ENCODE measurements around the gene MT1A.
A peak's percentile ranks its signal among the peaks of the same experiment; 100 is the strongest.

Gene MT1A

DNA sequence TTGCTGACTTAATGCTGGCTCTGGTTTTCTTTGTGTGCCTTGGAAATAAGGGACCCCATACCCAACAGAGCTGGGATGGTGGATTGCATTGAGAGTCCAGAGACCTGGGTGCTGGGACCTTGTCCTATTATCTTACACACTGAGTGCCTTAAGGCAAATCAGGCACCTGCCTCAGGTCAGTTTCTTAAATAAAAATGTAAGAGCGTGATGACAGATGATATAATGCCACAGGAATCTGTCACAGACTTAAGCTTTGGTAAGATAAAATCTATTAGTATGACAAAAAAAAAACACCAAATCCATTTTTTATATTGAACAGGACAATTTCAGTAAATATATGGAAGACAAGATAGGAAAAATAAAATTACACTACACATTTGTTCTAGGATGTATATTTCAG is 1.6 kb downstream of the MT1A start:
- Histone ChIP-seq H3K9me3 (ENCODE audit: control insufficient read depth, insufficient read depth, low read length) (no peaks in the 10 kb centered on the region), H4K20me1 (ENCODE audit: control insufficient read depth, insufficient read depth, low read depth, low read length) (no peaks in the 10 kb centered on the region), H3K27ac (ENCODE audit: low read depth, low read length) (no peak overlapping the region), H3K4me2 (ENCODE audit: low read length) (no peak overlapping the region), H3K4me3 (ENCODE audit: low read length) (no peak overlapping the region), H3K9me2 (replicated peaks; ENCODE audit: control insufficient read depth, low read length) (no peaks in the 10 kb centered on the region), H3F3A (ENCODE audit: control insufficient read depth, insufficient read depth) (no peaks in the 10 kb centered on the region), H3K27me3 (ENCODE audit: control insufficient read depth, low read length) (peaks cover 72% of the 10 kb centered on the region), H3K4me1 (ENCODE audit: control insufficient read depth, low read length) (no peaks in the 10 kb centered on the region), H3K79me2 (ENCODE audit: control insufficient read depth, low read length) (no peaks in the 10 kb centered on the region), H3K36me3 (ENCODE audit: control insufficient read depth, low read length) (no peaks in the 10 kb centered on the region)
- TF ChIP-seq, protein P1, sequence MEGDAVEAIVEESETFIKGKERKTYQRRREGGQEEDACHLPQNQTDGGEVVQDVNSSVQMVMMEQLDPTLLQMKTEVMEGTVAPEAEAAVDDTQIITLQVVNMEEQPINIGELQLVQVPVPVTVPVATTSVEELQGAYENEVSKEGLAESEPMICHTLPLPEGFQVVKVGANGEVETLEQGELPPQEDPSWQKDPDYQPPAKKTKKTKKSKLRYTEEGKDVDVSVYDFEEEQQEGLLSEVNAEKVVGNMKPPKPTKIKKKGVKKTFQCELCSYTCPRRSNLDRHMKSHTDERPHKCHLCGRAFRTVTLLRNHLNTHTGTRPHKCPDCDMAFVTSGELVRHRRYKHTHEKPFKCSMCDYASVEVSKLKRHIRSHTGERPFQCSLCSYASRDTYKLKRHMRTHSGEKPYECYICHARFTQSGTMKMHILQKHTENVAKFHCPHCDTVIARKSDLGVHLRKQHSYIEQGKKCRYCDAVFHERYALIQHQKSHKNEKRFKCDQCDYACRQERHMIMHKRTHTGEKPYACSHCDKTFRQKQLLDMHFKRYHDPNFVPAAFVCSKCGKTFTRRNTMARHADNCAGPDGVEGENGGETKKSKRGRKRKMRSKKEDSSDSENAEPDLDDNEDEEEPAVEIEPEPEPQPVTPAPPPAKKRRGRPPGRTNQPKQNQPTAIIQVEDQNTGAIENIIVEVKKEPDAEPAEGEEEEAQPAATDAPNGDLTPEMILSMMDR (IDR thresholded peaks at IDR 0.05; ENCODE audit: low read depth, low read length, poor library complexity, severe bottlenecking), result no peak
- TF ChIP-seq EZH2phosphoT487 (IDR thresholded peaks at IDR 0.05; ENCODE audit: borderline replicate concordance, low read length), result no peak

- no peaks in the 10 kb centered on the region for H3K79me2 ChIP-seq (ENCODE audit: control insufficient read depth, low read length)
- H3F3A ChIP-seq (ENCODE audit: control insufficient read depth, insufficient read depth), result no peaks in the 10 kb centered on the region
- no peak overlapping the region for H3K4me3 ChIP-seq (ENCODE audit: low read length)
- H3K27ac ChIP-seq (ENCODE audit: low read depth, low read length), result no peak overlapping the region
- no peaks in the 10 kb centered on the region for H3K9me3 ChIP-seq (ENCODE audit: control insufficient read depth, insufficient read depth, low read length)
- H3K4me1 ChIP-seq (ENCODE audit: control insufficient read depth, low read length), result no peaks in the 10 kb centered on the region
- TF ChIP-seq, protein P1 (IDR thresholded peaks at IDR 0.05; ENCODE audit: low read depth, low read length, poor library complexity, severe bottlenecking), result no peak
- TF ChIP-seq EZH2phosphoT487 (IDR thresholded peaks at IDR 0.05; ENCODE audit: borderline replicate concordance, low read length), result no peak
- H4K20me1 ChIP-seq (ENCODE audit: control insufficient read depth, insufficient read depth, low read depth, low read length), result no peaks in the 10 kb centered on the region
- no peaks in the 10 kb centered on the region for H3K36me3 ChIP-seq (ENCODE audit: control insufficient read depth, low read length)
- H3K9me2 ChIP-seq (replicated peaks; ENCODE audit: control insufficient read depth, low read length), result no peaks in the 10 kb centered on the region
- H3K27me3 ChIP-seq (ENCODE audit: control insufficient read depth, low read length), result peaks cover 73% of the 10 kb centered on the region
- H3K4me2 ChIP-seq (ENCODE audit: low read length), result no peak overlapping the region
These were observed 2.7 kb downstream of the MT1A start for GRCh38 chr16:56641166-56641565.

GRCh38 chr16:56643080-56643778 is 4.8 kb downstream of the MT1A start:
- H3K36me3 ChIP-seq (ENCODE audit: control insufficient read depth, low read length), result no peaks in the 10 kb centered on the region
- H3K4me2 ChIP-seq (ENCODE audit: low read length), result no peak overlapping the region
- TF ChIP-seq, protein P1 (IDR thresholded peaks at IDR 0.05; ENCODE audit: low read depth, low read length, poor library complexity, severe bottlenecking), result peak; percentile 17
- no peak for TF ChIP-seq EZH2phosphoT487 (IDR thresholded peaks at IDR 0.05; ENCODE audit: borderline replicate concordance, low read length)
- no peaks in the 10 kb centered on the region for H3F3A ChIP-seq (ENCODE audit: control insufficient read depth, insufficient read depth)
- no peaks in the 10 kb centered on the region for H3K9me3 ChIP-seq (ENCODE audit: control insufficient read depth, insufficient read depth, low read length)
- H3K27me3 ChIP-seq (ENCODE audit: control insufficient read depth, low read length), result peaks cover 80% of the 10 kb centered on the region
- no peaks in the 10 kb centered on the region for H3K9me2 ChIP-seq (replicated peaks; ENCODE audit: control insufficient read depth, low read length)
- H3K27ac ChIP-seq (ENCODE audit: low read depth, low read length), result no peak overlapping the region
- H3K4me1 ChIP-seq (ENCODE audit: control insufficient read depth, low read length), result no peaks in the 10 kb centered on the region
- H3K79me2 ChIP-seq (ENCODE audit: control insufficient read depth, low read length), result no peaks in the 10 kb centered on the region
- no peaks in the 10 kb centered on the region for H4K20me1 ChIP-seq (ENCODE audit: control insufficient read depth, insufficient read depth, low read depth, low read length)
- no peak overlapping the region for H3K4me3 ChIP-seq (ENCODE audit: low read length)
